CD4-positive, alpha-beta memory T cell (primary cell): ENCODE results near the gene ZBTB46. TPM values are rescaled to one million over a fixed set of nuclear protein-coding genes. Genes with fewer than 3 reads are reported as not detected.

Experiments used
- CTCF ChIA-PET: fragments of 350-600 bp; sonication (Branson Sonifier 250); formaldehyde crosslinking; loops from one replicate; lab custom pipeline; 2021; ENCODE audit warnings: inconsistent platforms; ENCODE audit not compliant: partially characterized antibody; lab: Charles Lee
- POLR2A ChIA-PET: fragments of 350-600 bp; sonication (Branson Sonifier 250); formaldehyde crosslinking; loops from one replicate; lab custom pipeline; 2021; ENCODE audit not compliant: partially characterized antibody; lab: Charles Lee
- DNase-seq, 5 donors: peaks; one replicate each; pipeline versions ENCODE4 v3.0.0 to v3.0.0-alpha.2; 2020 to 2022; ENCODE audit warnings: mixed read lengths in 1 of 5
- H3K27ac ChIP-seq: one replicate; pipeline ENCODE4 v1.7.0; 2013; ENCODE audit warnings: low read depth, low read length
- H3K27me3 ChIP-seq: 2 replicates; pipeline ENCODE4 v1.7.0; 2013; ENCODE audit warnings: mild to moderate bottlenecking, low read length, moderate library complexity; ENCODE audit not compliant: insufficient read depth
- H3K36me3 ChIP-seq: 2 replicates; pipeline ENCODE4 v1.7.0; 2013; ENCODE audit warnings: mild to moderate bottlenecking, low read length, moderate library complexity; ENCODE audit not compliant: insufficient read depth
- H3K4me1 ChIP-seq: 2 replicates; pipeline ENCODE4 v1.7.0; 2013; ENCODE audit warnings: mild to moderate bottlenecking, low read length, moderate library complexity; ENCODE audit not compliant: insufficient read depth
- H3K4me3 ChIP-seq, 2 donors: one replicate each; pipeline ENCODE4 v1.7.0; 2013; ENCODE audit warnings: low read length in 2 of 2, mild to moderate bottlenecking in 1 of 2
- H3K9me3 ChIP-seq, 2 donors: one replicate each; pipeline ENCODE4 v1.7.0; 2013; ENCODE audit warnings: low read length in 2 of 2, control low read depth in 1 of 2; ENCODE audit not compliant: control insufficient read depth in 1 of 2
- H3K27ac Mint-ChIP-seq, 7 donors: one replicate each; pipeline ENCODE4 v1.8.0; 2020 to 2021; ENCODE audit warnings: mixed read lengths in 7 of 7, mild to moderate bottlenecking in 6 of 7, inconsistent platforms in 3 of 7, moderate library complexity in 3 of 7
- H3K27me3 Mint-ChIP-seq, 2 donors: one replicate each; pipeline ENCODE4 v1.8.0; 2020 to 2021; ENCODE audit warnings: mixed read lengths in 2 of 2
- H3K36me3 Mint-ChIP-seq, 2 donors: one replicate each; pipeline ENCODE4 v1.8.0; 2020 to 2021; ENCODE audit warnings: mixed read lengths in 2 of 2, inconsistent platforms in 1 of 2, mild to moderate bottlenecking in 1 of 2
- H3K4me1 Mint-ChIP-seq, 4 donors: one replicate each; pipeline ENCODE4 v1.8.0; 2020 to 2021; ENCODE audit warnings: mixed read lengths in 4 of 4, mild to moderate bottlenecking in 1 of 4
- H3K4me3 Mint-ChIP-seq, 8 donors: one replicate each; pipeline ENCODE4 v1.8.0; 2020 to 2021; ENCODE audit warnings: mixed read lengths in 8 of 8, mild to moderate bottlenecking in 7 of 8, moderate library complexity in 6 of 8, inconsistent platforms in 3 of 8
- H3K9me3 Mint-ChIP-seq, 8 donors: one replicate each; pipeline ENCODE4 v1.8.0; 2020 to 2021; ENCODE audit warnings: mixed read lengths in 8 of 8, mild to moderate bottlenecking in 5 of 8, inconsistent platforms in 3 of 8, moderate library complexity in 1 of 8
- intact Hi-C: fragments of 100-400 bp; cut with micrococcal nuclease; formaldehyde crosslinking; loops from one replicate; pipeline ENCODE4 v1.15.1; 2023
- polyA plus RNA-seq, 2 donors: library from polyadenylated mRNA; unstranded; fragments of 300-500 nt; fragmentation: Illumina TruSeq; gene quantifications; one replicate each; pipeline ENCODE4 v1.2.3, GENCODE V29; 2021
- total RNA-seq, 2 experiments: library from RNA; stranded (reverse); gene quantifications; one replicate each; pipeline ENCODE4 v1.2.3, GENCODE V29; 2021

ZBTB46 gene
- total and polyA plus RNA-seq, 4 experiments from 2014 or later, result 0.09 to 0.87 (median 0.28) TPM; not detected in 1

DNA sequence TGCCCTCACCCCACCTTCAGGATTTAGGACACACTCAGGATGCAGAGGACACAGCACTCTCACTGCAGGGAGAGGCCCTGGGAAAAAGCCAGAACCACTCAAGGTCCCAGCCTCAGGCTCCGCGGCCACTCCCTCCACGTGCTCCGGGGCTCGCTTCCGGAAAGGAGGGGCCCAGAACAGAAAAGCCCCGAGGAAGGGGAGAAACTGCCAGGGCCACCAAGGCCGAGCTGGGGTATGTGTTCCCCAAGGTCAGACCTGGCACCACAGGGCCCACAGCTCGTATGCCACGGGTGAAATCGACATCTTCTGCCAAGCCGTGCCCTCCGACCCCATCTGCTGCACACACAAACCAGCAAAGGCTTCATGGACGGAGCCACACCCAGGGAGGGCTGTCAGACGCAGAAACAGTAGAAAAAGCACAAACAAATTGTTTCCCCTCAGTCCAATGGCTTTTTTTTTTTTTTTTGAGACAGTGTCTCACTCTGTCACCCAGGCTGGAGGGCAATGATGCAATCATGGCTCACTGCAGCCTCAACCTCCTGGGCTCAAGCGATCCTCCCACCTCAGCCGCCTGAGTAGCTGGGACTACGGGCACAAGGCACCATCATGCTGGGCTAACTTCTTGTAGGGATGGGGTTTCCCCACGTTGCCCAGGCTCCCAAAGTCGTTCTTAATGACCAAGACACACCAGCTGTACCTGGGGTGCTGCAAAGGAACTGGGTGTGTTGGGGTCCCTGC is 58.1 kb downstream of the ZBTB46 start:
- Histone ChIP-seq H3K9me3 (no peaks in the 10 kb centered on the region), H3K4me3 (no peak overlapping the region), H3K4me1 (no peaks in the 10 kb centered on the region), H3K27ac (no peak overlapping the region), H3K36me3 (no peaks in the 10 kb centered on the region), H3K27me3 (no peaks in the 10 kb centered on the region)
- intact Hi-C loops, result no loop called here
- POLR2A ChIA-PET, result no interaction called here
- Mint-ChIP-seq H3K27me3 (peaks cover 0 to 2% of the 10 kb centered on the region in 2 donors), H3K4me3 (no peak overlapping the region), H3K4me1 (peaks cover 0 to 4% (median 0%) of the 10 kb centered on the region in 4 donors), H3K27ac (peak overlapping the region in 1 of 7 donors; percentile 14), H3K9me3 (no peaks in the 10 kb centered on the region), H3K36me3 (no peaks in the 10 kb centered on the region)
- no peak for DNase-seq
- CTCF ChIA-PET, result interaction anchor here (1.9 kb wide), 1 partner anchor 13 kb away, joined by 4 read pairs; no protein-coding TSS in a partner anchor

DNA sequence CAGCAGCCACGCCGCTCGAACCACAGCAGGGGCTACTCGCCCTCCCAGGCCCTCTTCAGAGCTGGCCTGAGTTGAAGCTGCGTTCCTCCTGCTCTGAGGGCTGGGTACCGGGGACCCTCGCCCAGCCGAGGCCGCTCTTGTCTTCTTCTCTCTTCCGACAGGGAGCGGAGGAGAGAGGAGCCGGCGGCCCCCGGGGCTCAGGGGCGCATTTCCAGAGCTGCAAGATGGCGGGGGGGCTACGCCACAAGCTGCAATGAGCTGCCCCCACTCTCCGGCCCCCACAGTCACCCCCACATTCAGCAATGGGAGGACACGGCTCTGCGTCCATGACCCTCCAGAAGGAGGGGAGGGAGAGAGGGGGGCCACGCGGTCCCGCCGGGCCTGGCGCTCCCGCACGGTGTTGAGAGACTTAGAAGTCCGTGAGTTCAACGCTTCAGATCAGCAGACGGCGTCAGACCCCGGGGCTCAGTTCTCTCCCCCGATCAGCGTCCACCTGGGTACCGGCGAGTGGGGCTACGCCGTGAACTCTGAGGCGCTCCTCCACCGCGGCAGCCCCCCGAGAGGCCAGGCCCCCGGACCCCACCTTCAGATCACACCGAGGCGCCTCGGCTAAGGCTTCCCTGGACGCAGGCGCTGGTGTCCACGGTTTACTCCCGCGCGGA is 59.9 kb downstream of the ZBTB46 start:
- intact Hi-C loops, result no loop called here

DNA sequence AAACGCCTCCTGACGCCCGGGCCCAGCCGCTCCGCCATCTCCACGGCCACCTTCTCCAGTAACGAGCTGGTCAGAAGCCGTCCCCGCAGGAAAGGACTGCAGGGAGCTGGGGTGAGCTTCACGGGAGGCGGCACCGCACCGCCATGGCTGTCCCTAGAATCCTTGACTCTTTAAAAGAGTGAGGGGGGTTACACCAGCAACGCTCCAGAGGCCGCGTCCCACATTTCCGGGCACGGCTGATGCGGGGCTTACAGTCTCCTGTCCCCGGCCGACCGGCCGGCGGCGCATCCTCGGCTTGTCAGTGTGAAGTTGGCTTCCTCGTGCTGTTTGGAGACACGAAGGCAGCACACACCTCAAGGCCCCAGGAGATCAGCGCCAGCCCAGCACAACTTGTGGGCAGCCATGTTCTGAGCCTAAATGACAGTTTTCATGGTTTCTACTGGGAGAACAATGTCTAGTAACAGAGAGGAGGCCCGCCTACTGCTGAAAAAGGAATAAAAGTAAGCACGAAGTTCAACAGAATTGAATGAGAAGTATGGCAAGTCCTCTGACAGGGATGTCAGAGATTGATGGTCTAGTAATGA is 61.1 kb downstream of the ZBTB46 start:
- Mint-ChIP-seq H3K27ac (no peak overlapping the region), H3K4me1 (peaks cover 0 to 1% (median 0%) of the 10 kb centered on the region in 4 donors), H3K36me3 (no peaks in the 10 kb centered on the region), H3K27me3 (peaks cover 0 to 2% of the 10 kb centered on the region in 2 donors), H3K4me3 (no peak overlapping the region), H3K9me3 (no peaks in the 10 kb centered on the region)
- Histone ChIP-seq H3K36me3 (no peaks in the 10 kb centered on the region), H3K9me3 (no peaks in the 10 kb centered on the region), H3K4me1 (no peaks in the 10 kb centered on the region), H3K27me3 (no peaks in the 10 kb centered on the region), H3K4me3 (no peak overlapping the region), H3K27ac (no peak overlapping the region)
- ChIA-PET CTCF (interaction anchor here (1.4 to 1.6 kb wide), 2 partner anchors 14 to 232 kb away, joined by 3 read pairs; no protein-coding TSS in a partner anchor), POLR2A (no interaction called here)
- intact Hi-C loops, result no loop called here
- no peak for DNase-seq

More for the DNA sequence above, 59.9 kb downstream of the ZBTB46 start:
- Mint-ChIP-seq H3K27ac (no peak overlapping the region), H3K4me1 (peaks cover 0 to 4% (median 0%) of the 10 kb centered on the region in 4 donors), H3K9me3 (no peaks in the 10 kb centered on the region), H3K36me3 (no peaks in the 10 kb centered on the region), H3K4me3 (no peak overlapping the region), H3K27me3 (peaks cover 0 to 2% of the 10 kb centered on the region in 2 donors)
- DNase-seq, result no peak
- ChIA-PET POLR2A (no interaction called here), CTCF (interaction anchor here (1.1 kb wide), 1 partner anchor 17 kb away, joined by 3 read pairs; no protein-coding TSS in a partner anchor)
- Histone ChIP-seq H3K27me3 (no peaks in the 10 kb centered on the region), H3K36me3 (no peaks in the 10 kb centered on the region), H3K4me1 (no peaks in the 10 kb centered on the region), H3K27ac (no peak overlapping the region), H3K4me3 (no peak overlapping the region), H3K9me3 (no peaks in the 10 kb centered on the region)

DNA sequence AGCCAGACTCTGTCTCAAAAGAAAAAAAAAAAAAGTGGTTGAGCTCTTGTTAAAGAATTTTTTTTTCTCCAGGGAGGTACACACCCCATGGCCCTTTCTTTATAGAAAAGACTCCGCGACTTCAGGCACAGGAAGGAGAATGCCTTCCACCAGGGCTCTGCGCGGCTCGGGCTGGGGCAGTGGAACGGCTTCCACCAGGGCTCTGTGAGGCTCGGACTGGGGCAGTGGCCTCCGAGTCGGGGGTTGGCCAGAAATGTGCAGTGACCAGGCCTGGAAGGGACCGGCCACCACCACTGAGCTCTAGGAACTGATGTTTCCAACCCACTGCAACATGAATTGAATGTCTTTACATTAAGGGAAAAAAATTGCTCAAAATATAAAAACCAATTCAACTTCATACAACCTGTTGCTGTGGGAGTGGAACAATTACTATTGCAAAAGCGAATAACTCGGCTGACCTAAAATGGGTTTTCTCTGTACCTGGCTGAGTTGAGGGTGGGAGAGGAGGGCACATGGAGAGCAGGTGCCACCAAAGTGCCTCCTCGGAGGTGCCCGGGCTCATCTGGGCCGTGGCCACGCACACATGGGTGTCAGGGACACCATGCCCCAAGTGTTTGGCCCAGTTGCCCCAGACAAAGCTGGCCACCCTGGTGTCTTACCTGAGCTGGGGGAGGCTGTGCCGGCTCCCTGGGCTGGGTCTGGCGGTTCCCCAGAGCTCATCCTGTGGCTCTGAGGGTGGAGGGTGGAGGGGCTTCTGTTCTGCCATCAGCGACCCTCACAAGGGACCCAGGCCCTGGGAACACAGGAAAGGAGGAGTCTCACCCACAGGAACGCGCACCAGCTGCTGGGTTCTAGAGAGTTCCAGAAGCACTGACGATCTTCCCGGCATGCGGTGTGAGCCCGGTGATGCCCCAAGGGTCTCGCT is 62.2 kb downstream of the ZBTB46 start:
- Histone ChIP-seq H3K4me3 (no peak overlapping the region), H3K4me1 (no peaks in the 10 kb centered on the region), H3K27ac (no peak overlapping the region), H3K27me3 (no peaks in the 10 kb centered on the region), H3K9me3 (no peaks in the 10 kb centered on the region), H3K36me3 (no peaks in the 10 kb centered on the region)
- CTCF ChIA-PET, result interaction anchor here (1.4 to 1.6 kb wide), 2 partner anchors 15 to 231 kb away, joined by 3 read pairs; no protein-coding TSS in a partner anchor
- Mint-ChIP-seq H3K27me3 (no peaks in the 10 kb centered on the region), H3K36me3 (no peaks in the 10 kb centered on the region), H3K27ac (peak overlapping the region in 1 of 7 donors; percentile 41), H3K4me3 (no peak overlapping the region), H3K9me3 (no peaks in the 10 kb centered on the region), H3K4me1 (no peaks in the 10 kb centered on the region)
- no peak for DNase-seq
- POLR2A ChIA-PET, result no interaction called here
- intact Hi-C loops, result no loop called here

DNA sequence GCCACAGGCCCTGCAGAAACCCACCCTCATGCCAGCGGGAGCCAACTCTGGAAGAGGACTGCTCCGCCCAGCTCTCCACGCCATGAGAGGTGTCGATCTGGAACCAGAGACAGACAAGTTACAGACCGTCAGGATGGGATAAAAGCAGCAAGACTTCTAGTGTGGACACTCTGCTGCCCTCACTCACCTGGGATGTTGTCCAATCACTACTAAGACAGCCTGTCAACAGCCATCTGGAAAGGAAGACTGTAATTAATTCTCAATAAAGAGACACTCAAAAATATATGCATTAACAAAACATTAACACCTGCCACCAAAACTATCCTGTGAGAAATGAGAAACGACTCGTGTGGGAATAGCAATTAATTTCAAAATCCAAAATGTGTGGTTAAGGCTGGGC is 63.2 kb downstream of the ZBTB46 start:
- DNase-seq, result no peak
- H3K4me1 Mint-ChIP-seq, result no peaks in the 10 kb centered on the region
- intact Hi-C loops, result no loop called here
- H3K36me3 Mint-ChIP-seq, result no peaks in the 10 kb centered on the region
- Histone ChIP-seq H3K4me1 (no peaks in the 10 kb centered on the region), H3K36me3 (no peaks in the 10 kb centered on the region), H3K9me3 (no peaks in the 10 kb centered on the region), H3K27me3 (no peaks in the 10 kb centered on the region), H3K27ac (no peak overlapping the region), H3K4me3 (no peak overlapping the region)
- ChIA-PET CTCF (no interaction called here), POLR2A (no interaction called here)
- no peaks in the 10 kb centered on the region for H3K9me3 Mint-ChIP-seq
- H3K27ac Mint-ChIP-seq, result no peak overlapping the region
- H3K4me3 Mint-ChIP-seq, result no peak overlapping the region
- no peaks in the 10 kb centered on the region for H3K27me3 Mint-ChIP-seq

DNA sequence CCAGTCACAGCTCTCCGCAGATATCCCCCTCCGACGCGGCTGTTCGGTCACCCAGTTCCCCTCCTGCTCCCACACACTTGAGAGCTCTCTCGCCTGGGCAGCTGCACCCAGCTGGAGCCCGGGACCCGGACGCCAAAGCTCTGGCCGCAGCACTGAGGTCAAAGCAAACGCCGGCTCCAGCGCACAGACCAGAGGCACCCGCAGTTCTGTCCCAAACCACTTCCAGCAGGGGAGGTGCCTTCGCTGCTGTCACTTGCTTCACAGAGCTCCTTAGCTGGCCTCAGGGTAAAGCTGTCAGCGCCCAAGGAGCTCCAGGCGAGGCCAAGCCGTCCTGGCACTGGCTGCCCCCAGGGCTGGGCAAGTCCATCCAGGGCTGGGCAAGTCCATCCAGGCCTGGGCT is 63.6 kb downstream of the ZBTB46 start:
- no peaks in the 10 kb centered on the region for H3K27me3 ChIP-seq
- no peak overlapping the region for H3K4me3 Mint-ChIP-seq
- no peak overlapping the region for H3K27ac ChIP-seq
- no peak overlapping the region for H3K27ac Mint-ChIP-seq
- no peaks in the 10 kb centered on the region for H3K36me3 ChIP-seq
- no peaks in the 10 kb centered on the region for H3K36me3 Mint-ChIP-seq
- CTCF ChIA-PET, result interaction anchor here (0.6 kb wide), 1 partner anchor 16 kb away, joined by 3 read pairs; no protein-coding TSS in a partner anchor
- no peaks in the 10 kb centered on the region for H3K4me1 ChIP-seq
- no peaks in the 10 kb centered on the region for H3K9me3 Mint-ChIP-seq
- H3K4me3 ChIP-seq, result no peak overlapping the region
- DNase-seq, result no peak
- no peaks in the 10 kb centered on the region for H3K27me3 Mint-ChIP-seq
- intact Hi-C loops, result no loop called here
- POLR2A ChIA-PET, result no interaction called here
- no peaks in the 10 kb centered on the region for H3K4me1 Mint-ChIP-seq
- H3K9me3 ChIP-seq, result no peaks in the 10 kb centered on the region
